Measurements from ENCODE around the gene FSTL4.

DNA sequence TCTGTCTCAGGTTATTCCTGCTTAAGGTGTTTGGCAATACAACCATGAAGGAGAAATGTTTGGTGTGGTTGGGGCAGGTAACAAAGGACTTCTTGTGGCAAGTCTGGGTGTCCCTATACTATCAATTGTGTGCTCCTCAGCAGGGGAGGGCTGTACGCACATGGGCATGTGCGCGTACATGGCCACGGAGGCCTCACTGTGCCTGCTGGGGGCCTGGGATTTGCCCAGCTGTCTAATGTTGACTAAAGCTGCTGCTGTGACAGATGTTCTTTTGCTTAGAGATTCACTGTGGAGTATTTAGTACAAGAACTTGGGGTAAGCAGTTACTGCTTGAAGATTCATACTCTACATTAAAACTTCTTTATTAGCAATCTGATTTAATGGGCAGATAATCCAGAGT is 463.0 kb downstream of the FSTL4 start:
- TF ChIP-seq CTCF (IDR thresholded peaks at IDR 0.05) (no peak), POLR2A (IDR thresholded peaks at IDR 0.05) (no peak), POLR2AphosphoS5 (IDR thresholded peaks at IDR 0.05) (no peak)

Data from prostate gland (tissue), 2 donors.